Fibroblast of the aortic adventitia (primary cell): ENCODE measurements around the gene LONP2. TPM values are rescaled to one million over a fixed set of nuclear protein-coding genes. Genes with fewer than 3 reads are reported as not detected.
A peak's percentile ranks its signal among the peaks of the same experiment; 100 is the strongest.
"Not testable (repeated sequence)": the region's sequence is repeated elsewhere in the genome, so short reads cannot be mapped to it uniquely, and the experiment has no call there.

Source experiments
- DNase-seq: peaks from one replicate; pipeline ENCODE4 v3.0.0-alpha.2; 2010; ENCODE audit warnings: low read depth
- H3K4me3 ChIP-seq: 2 replicates; pipeline ENCODE4 v1.5.1; 2011; ENCODE audit warnings: low read depth, mild to moderate bottlenecking, control low read depth, low read length, moderate library complexity
- CTCF ChIP-seq: IDR thresholded peaks from 2 replicates; pipeline ENCODE4 v1.5.1; 2011; ENCODE audit warnings: mild to moderate bottlenecking, low read length, control low read depth, inconsistent platforms; ENCODE audit not compliant: insufficient read depth
- total RNA-seq: library from RNA; depleted of rRNA; stranded (reverse); fragments of >200 nt; gene quantifications from 2 replicates; pipeline ENCODE4 v1.2.3, GENCODE V29; 2012; ENCODE audit warnings: low replicate concordance

The LONP2 gene
- total RNA-seq, 1 donor = 49.3 TPM

DNA sequence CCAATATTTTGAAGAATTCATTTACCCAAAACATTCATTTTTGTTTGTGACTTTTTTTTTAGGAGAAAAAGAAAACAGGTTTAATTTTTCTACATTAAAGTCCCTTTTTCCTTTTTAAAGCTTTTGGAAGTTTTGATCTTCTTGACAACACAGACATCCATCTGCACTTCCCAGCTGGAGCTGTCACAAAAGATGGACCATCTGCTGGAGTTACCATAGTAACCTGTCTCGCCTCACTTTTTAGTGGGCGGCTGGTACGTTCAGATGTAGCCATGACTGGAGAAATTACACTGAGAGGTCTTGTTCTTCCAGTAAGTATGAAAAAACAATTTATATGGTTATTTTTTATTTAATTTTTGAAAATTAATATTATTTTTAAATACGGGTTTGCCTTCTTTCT, 103.9 kb downstream of the LONP2 start:
- H3K4me3 ChIP-seq = no peak overlapping the region
- DNase-seq = no peak
- no peak for TF ChIP-seq CTCF

- no peak overlapping the region for H3K4me3 ChIP-seq
- DNase-seq = no peak
- no peak for TF ChIP-seq CTCF
Observed at GRCh38 chr16:48350736-48351135, 106.6 kb downstream of the LONP2 start.

- no peak overlapping the region for H3K4me3 ChIP-seq
- TF ChIP-seq CTCF = no peak
- DNase-seq = no peak
Observed at GRCh38 chr16:48352648-48353390, 108.7 kb downstream of the LONP2 start.

- peak; percentile 92 for TF ChIP-seq CTCF
- no peak overlapping the region for H3K4me3 ChIP-seq
- DNase-seq = peak; percentile 82
Observed at GRCh38 chr16:48353565-48354163, 109.6 kb downstream of the LONP2 start.

GRCh38 chr16:48354385-48354784, 110.3 kb downstream of the LONP2 start:
- not testable (repeated sequence) for DNase-seq, H3K4me3 ChIP-seq

- TF ChIP-seq CTCF = no peak
- no peak overlapping the region for H3K4me3 ChIP-seq
- DNase-seq = peak; percentile 24
Observed at GRCh38 chr16:48354877-48355855, 111.1 kb downstream of the LONP2 start.
